ENCODE measurements around the gene KRTAP10-6.

DNA sequence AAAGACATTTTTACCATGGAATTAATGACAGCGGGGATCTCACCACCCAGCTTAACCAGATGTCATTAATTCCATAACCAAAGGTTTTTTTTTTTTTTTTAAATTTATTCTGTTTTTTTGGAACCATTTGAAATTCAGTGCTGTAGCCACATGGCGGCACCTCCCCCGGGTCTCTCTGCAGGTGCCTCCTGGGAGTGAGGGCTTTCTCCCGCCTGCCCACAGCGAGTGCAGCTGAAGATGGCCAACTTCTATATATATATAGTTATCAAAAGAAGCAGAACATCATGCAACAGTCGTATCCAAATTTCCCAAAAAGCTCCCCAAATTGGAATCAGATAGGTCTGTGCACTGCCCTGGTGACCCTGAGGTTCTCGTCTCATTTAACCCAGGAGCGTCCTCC, 23.2 kb upstream of the KRTAP10-6 start:
- TF ChIP-seq, protein P1, sequence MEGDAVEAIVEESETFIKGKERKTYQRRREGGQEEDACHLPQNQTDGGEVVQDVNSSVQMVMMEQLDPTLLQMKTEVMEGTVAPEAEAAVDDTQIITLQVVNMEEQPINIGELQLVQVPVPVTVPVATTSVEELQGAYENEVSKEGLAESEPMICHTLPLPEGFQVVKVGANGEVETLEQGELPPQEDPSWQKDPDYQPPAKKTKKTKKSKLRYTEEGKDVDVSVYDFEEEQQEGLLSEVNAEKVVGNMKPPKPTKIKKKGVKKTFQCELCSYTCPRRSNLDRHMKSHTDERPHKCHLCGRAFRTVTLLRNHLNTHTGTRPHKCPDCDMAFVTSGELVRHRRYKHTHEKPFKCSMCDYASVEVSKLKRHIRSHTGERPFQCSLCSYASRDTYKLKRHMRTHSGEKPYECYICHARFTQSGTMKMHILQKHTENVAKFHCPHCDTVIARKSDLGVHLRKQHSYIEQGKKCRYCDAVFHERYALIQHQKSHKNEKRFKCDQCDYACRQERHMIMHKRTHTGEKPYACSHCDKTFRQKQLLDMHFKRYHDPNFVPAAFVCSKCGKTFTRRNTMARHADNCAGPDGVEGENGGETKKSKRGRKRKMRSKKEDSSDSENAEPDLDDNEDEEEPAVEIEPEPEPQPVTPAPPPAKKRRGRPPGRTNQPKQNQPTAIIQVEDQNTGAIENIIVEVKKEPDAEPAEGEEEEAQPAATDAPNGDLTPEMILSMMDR (IDR thresholded peaks at IDR 0.05; ENCODE audit: low read depth, low read length), result no peak
- no peak for TF ChIP-seq EZH2phosphoT487 (IDR thresholded peaks at IDR 0.05; ENCODE audit: low read depth)

All from OCI-LY3 (cell line).